Measurements from ENCODE around the gene GFER.

- no peak for TF ChIP-seq RNF219 (CRISPR knock-in tag; IDR thresholded peaks at IDR 0.05)
- no peak for TF ChIP-seq POLR2AphosphoS5 (IDR thresholded peaks at IDR 0.05; ENCODE audit: control insufficient read depth, insufficient read depth, low read depth, low read length)
- no peak for TF ChIP-seq NFYB (IDR thresholded peaks at IDR 0.05; ENCODE audit: extremely low read depth, insufficient read length)
- no peak for TF ChIP-seq GMEB1 (CRISPR knock-in tag; IDR thresholded peaks at IDR 0.05)
- TF ChIP-seq ZNF224 (CRISPR knock-in tag; IDR thresholded peaks at IDR 0.05): no peak
- TF ChIP-seq BCOR (IDR thresholded peaks at IDR 0.05): no peak
- TF ChIP-seq KLF1 (tag; IDR thresholded peaks at IDR 0.05): no peak
- no peak for TF ChIP-seq NFIX (CRISPR knock-in tag; IDR thresholded peaks at IDR 0.05; ENCODE audit: low read depth)
- no peak for TF ChIP-seq ZBTB11 (CRISPR knock-in tag; IDR thresholded peaks at IDR 0.05)
- no peak for TF ChIP-seq ATF6 (CRISPR knock-in tag; IDR thresholded peaks at IDR 0.05)
- TF ChIP-seq NR2C2 (CRISPR knock-in tag; IDR thresholded peaks at IDR 0.05): no peak
- no peak for TF ChIP-seq NR2C2 (tag; IDR thresholded peaks at IDR 0.05)
- no peak for TF ChIP-seq HDAC1 (IDR thresholded peaks at IDR 0.05)
Observed at GRCh38 chr16:2033057-2033908, 49.3 kb downstream of the GFER start.
